Right lobe of liver (tissue), 4 donors: ENCODE measurements around the gene HCLS1.

Source experiments
- POLR2A ChIP-seq: fragments of 450-650 bp; IDR thresholded peaks from one replicate; pipeline ENCODE4 v1.6.1; 2017; ENCODE audit warnings: antibody characterized with exemption, mild to moderate bottlenecking
- TF ChIP-seq, protein P1 (sequence below), 4 donors: fragments of 200-600 bp in 3 of 4; fragments of 450-650 bp in 1 of 4; IDR thresholded peaks; one replicate each; pipeline versions ENCODE4 v1.5.1 to v1.8.0; 2016 to 2022; ENCODE audit warnings: antibody characterized with exemption in 4 of 4, mild to moderate bottlenecking in 2 of 4
- donor health status: DM: no; HTN: no; CAD: no.
- donor health status: DM: no; HTN: no; CAD: no.
- donor health status: DM: no; HTN: yes; CAD: no.

DNA sequence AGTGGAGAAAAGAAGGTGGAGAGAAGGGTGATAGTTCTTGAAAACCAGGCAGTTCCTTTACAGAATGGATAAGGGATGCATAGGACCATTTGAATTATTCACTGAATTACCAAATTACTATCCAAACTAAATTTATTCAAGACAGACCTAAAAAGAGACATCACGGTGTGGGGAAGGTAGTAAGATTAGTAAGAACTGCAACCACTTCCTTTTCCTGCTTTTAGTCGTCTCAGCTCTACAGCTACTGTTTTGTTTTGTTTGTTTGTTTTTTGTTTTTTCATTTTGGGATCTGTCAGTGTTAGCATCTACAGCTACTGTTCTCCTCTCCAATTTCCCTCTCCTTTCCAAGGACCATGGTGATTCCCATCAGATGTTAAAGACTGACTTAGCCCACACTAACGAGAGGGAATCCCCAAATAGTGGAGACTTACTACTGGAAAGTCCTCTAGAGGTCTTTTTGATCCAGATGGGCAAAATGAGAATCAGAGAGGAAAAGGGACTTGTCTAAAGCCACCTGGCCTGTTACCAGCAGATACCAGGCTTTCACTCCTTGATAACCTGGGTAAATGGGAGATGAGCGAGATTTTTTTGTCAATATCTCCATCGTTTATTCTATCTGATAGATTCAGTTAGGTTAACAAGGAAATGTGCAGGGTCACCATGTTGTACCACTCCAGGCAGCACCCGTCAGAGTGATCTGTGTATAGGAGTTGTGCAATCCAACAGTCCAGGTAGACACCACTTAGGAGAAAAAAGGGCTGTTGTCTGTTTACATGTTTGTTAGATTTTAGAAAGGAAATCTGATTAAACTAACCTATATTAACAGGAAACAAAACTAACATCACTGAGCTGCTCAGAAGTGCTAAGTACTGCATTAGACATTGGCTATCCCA, 6.0 kb downstream of the HCLS1 start:
- TF ChIP-seq, protein P1, sequence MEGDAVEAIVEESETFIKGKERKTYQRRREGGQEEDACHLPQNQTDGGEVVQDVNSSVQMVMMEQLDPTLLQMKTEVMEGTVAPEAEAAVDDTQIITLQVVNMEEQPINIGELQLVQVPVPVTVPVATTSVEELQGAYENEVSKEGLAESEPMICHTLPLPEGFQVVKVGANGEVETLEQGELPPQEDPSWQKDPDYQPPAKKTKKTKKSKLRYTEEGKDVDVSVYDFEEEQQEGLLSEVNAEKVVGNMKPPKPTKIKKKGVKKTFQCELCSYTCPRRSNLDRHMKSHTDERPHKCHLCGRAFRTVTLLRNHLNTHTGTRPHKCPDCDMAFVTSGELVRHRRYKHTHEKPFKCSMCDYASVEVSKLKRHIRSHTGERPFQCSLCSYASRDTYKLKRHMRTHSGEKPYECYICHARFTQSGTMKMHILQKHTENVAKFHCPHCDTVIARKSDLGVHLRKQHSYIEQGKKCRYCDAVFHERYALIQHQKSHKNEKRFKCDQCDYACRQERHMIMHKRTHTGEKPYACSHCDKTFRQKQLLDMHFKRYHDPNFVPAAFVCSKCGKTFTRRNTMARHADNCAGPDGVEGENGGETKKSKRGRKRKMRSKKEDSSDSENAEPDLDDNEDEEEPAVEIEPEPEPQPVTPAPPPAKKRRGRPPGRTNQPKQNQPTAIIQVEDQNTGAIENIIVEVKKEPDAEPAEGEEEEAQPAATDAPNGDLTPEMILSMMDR (IDR thresholded peaks at IDR 0.05) = no peak
- no peak for TF ChIP-seq POLR2A
